ENCODE results near the gene PRTG.
"Not testable (repeated sequence)": the region's sequence is repeated elsewhere in the genome, so short reads cannot be mapped to it uniquely, and the experiment has no call there.

Gene PRTG

GRCh38 chr15:55694652-55695150, 48.3 kb downstream of the PRTG start:
- DNase-seq: no peak

GRCh38 chr15:55693116-55693515, 49.8 kb downstream of the PRTG start:
- not testable (repeated sequence) for DNase-seq

- DNase-seq: no peak
Observed at GRCh38 chr15:55687792-55688191, 55.2 kb downstream of the PRTG start.

GRCh38 chr15:55685286-55685685, 57.7 kb downstream of the PRTG start:
- no peak for DNase-seq

GRCh38 chr15:55683376-55683775, 59.6 kb downstream of the PRTG start:
- no peak for DNase-seq

GRCh38 chr15:55681631-55682030, 61.3 kb downstream of the PRTG start:
- no peak for DNase-seq

GRCh38 chr15:55676507-55676906, 66.4 kb downstream of the PRTG start:
- no peak for DNase-seq

GRCh38 chr15:55673287-55673686, 69.7 kb downstream of the PRTG start:
- DNase-seq: no peak

- DNase-seq: no peak
Observed at GRCh38 chr15:55669270-55669669, 73.7 kb downstream of the PRTG start.

- no peak for DNase-seq
Observed at GRCh38 chr15:55665605-55666227, 77.2 kb downstream of the PRTG start.

- DNase-seq: no peak
Observed at GRCh38 chr15:55661428-55661827, 81.5 kb downstream of the PRTG start.

GRCh38 chr15:55660153-55660552, 82.8 kb downstream of the PRTG start:
- DNase-seq: no peak

- DNase-seq: no peak
Observed at GRCh38 chr15:55659481-55659880, 83.5 kb downstream of the PRTG start.

GRCh38 chr15:55658886-55659285, 84.1 kb downstream of the PRTG start:
- DNase-seq: no peak

GRCh38 chr15:55654561-55655031, 88.4 kb downstream of the PRTG start:
- DNase-seq: no peak

- DNase-seq: no peak
Observed at GRCh38 chr15:55652909-55653495, 90.0 kb downstream of the PRTG start.

- DNase-seq: no peak
Observed at GRCh38 chr15:55652359-55652758, 90.6 kb downstream of the PRTG start.

GRCh38 chr15:55649058-55649423, 93.9 kb downstream of the PRTG start:
- DNase-seq: no peak

- DNase-seq: no peak
Observed at GRCh38 chr15:55638764-55639163, 104.2 kb downstream of the PRTG start.

- no peak for DNase-seq
Observed at GRCh38 chr15:55637086-55637485, 105.9 kb downstream of the PRTG start.

- DNase-seq: no peak
Observed at GRCh38 chr15:55633731-55634130, 109.2 kb downstream of the PRTG start.

GRCh38 chr15:55632434-55632833, 110.5 kb downstream of the PRTG start:
- DNase-seq: no peak

- no peak for DNase-seq
Observed at GRCh38 chr15:55630858-55631257, 112.1 kb downstream of the PRTG start.

- DNase-seq: no peak
Observed at GRCh38 chr15:55628369-55628730, 114.6 kb downstream of the PRTG start.
